Small intestine (tissue), 7 donors: Measurements from ENCODE around the gene CARD8. TPM values are rescaled to one million over a fixed set of nuclear protein-coding genes. Genes with fewer than 3 reads are reported as not detected.
"Not testable (repeated sequence)": the region's sequence is repeated elsewhere in the genome, so short reads cannot be mapped to it uniquely, and the experiment has no call there.

ENCODE experiments used
- DNase-seq, 2 donors: peaks; one replicate each; pipeline versions ENCODE4 v3.0.0 to v3.0.0-alpha.2; 2013
- FAIRE-seq: peaks from 2 replicates; lab custom pipeline; 2012; peaks lifted over from hg19 to GRCh38; lab: Jason Lieb, UNC
- H3K27ac ChIP-seq, 3 donors: one replicate each; pipeline ENCODE4 v1.5.1; 2013; ENCODE audit warnings: low read length in 2 of 3, mild to moderate bottlenecking in 2 of 3, control low read depth in 1 of 3, inconsistent platforms in 1 of 3, low read depth in 1 of 3, moderate library complexity in 1 of 3
- H3K27me3 ChIP-seq, 3 donors: one replicate each; pipeline ENCODE4 v1.6.1; 2013; ENCODE audit warnings: low read length in 3 of 3, inconsistent platforms in 1 of 3; ENCODE audit not compliant: control insufficient read depth in 3 of 3, insufficient read depth in 3 of 3
- H3K36me3 ChIP-seq, 3 donors: one replicate each; pipeline ENCODE4 v1.6.1; 2013; ENCODE audit warnings: low read length in 3 of 3, inconsistent platforms in 1 of 3, low read depth in 1 of 3, mild to moderate bottlenecking in 1 of 3, moderate library complexity in 1 of 3; ENCODE audit not compliant: control insufficient read depth in 3 of 3, insufficient read depth in 2 of 3
- H3K4me1 ChIP-seq, 3 donors: one replicate each; pipeline ENCODE4 v1.6.1; 2013; ENCODE audit warnings: low read length in 2 of 3, inconsistent platforms in 1 of 3, low read depth in 1 of 3, mild to moderate bottlenecking in 1 of 3, moderate library complexity in 1 of 3; ENCODE audit not compliant: control insufficient read depth in 3 of 3, insufficient read depth in 2 of 3
- H3K4me3 ChIP-seq, 3 donors: one replicate each; pipeline ENCODE4 v1.5.1; 2013; ENCODE audit warnings: low read length in 3 of 3, control low read depth in 1 of 3, inconsistent platforms in 1 of 3, low read depth in 1 of 3, mild to moderate bottlenecking in 1 of 3, moderate library complexity in 1 of 3
- H3K9me3 ChIP-seq, 2 donors: one replicate each; pipeline ENCODE4 v1.6.1; 2013; ENCODE audit warnings: low read depth in 1 of 2, low read length in 1 of 2; ENCODE audit not compliant: control insufficient read depth in 2 of 2, insufficient read depth in 1 of 2
- WGBS, 3 donors: extraction: QIAGEN DNeasy Blood & Tissue Kit; methylation state at CpG; one replicate each; pipeline ENCODE4 v1.1.7; 2013; 5-methylcytosine and 5-hydroxymethylcytosine counted together
- polyA plus RNA-seq, 4 donors: library from polyadenylated mRNA; stranded (reverse) in 3 of 4; unstranded in 1 of 4; fragments of 200-250 nt in 3 of 4; fragments of 120-200 nt in 1 of 4; gene quantifications; one replicate each; pipeline versions ENCODE4 v1.2.1 to v1.2.3, GENCODE V29; 2013
- donor health status: healthy with polysubstance abuse.
- donor health status: control.
- donor health status: control.
- donor health status: Bipolar disorder and iron deficiency.
- donor health status: healthy.

The CARD8 gene
- polyA plus RNA-seq, 4 donors: 13.0 to 36.1 (median 16.8) TPM

- no peak overlapping the region for H3K27ac ChIP-seq
- no peak overlapping the region for H3K4me3 ChIP-seq
- no peaks in the 10 kb centered on the region for H3K9me3 ChIP-seq
- no peak for FAIRE-seq
- 77 to 87% (median 80%) methylated on average over 36 to 42 of the region's 42 CpGs for WGBS, 3 donors
- no peak for DNase-seq
- H3K4me1 ChIP-seq: no peaks in the 10 kb centered on the region
- H3K27me3 ChIP-seq: peaks cover 0 to 2% (median 0%) of the 10 kb centered on the region in 3 donors
- H3K36me3 ChIP-seq: no peaks in the 10 kb centered on the region
These were observed 41.4 kb upstream of the CARD8 start for GRCh38 chr19:48296963-48297734.

GRCh38 chr19:48295458-48295857 lies 39.7 kb upstream of the CARD8 start:
- FAIRE-seq: no peak

GRCh38 chr19:48292798-48293197 lies 37.1 kb upstream of the CARD8 start:
- Histone ChIP-seq H3K27me3 (peaks cover 0 to 10% (median 2%) of the 10 kb centered on the region in 3 donors), H3K27ac (no peak overlapping the region), H3K4me1 (peaks cover 0 to 5% (median 0%) of the 10 kb centered on the region in 3 donors), H3K36me3 (no peaks in the 10 kb centered on the region), H3K4me3 (no peak overlapping the region), H3K9me3 (no peaks in the 10 kb centered on the region)
- FAIRE-seq (no peak), DNase-seq (no peak)
- 76 to 87% (median 79%) methylated on average over 4 of the region's 4 CpGs for WGBS, 3 donors

More at GRCh38 chr19:48295458-48295857, 39.7 kb upstream of the CARD8 start:
- Histone ChIP-seq H3K9me3 (no peaks in the 10 kb centered on the region), H3K4me3 (no peak overlapping the region), H3K36me3 (no peaks in the 10 kb centered on the region), H3K27ac (no peak overlapping the region), H3K4me1 (peaks cover 0 to 5% (median 0%) of the 10 kb centered on the region in 3 donors), H3K27me3 (peaks cover 0 to 7% (median 2%) of the 10 kb centered on the region in 3 donors)
- DNase-seq: no peak
- WGBS, 3 donors: 49 to 69% (median 66%) methylated on average over 10 of the region's 10 CpGs

- H3K36me3 ChIP-seq, H3K27me3 ChIP-seq, H3K27ac ChIP-seq, H3K4me3 ChIP-seq, FAIRE-seq, H3K4me1 ChIP-seq, DNase-seq, H3K9me3 ChIP-seq: not testable (repeated sequence)
- WGBS, 3 donors: 25 to 34% (median 30%) methylated on average over 11 of the region's 11 CpGs
These were observed 35.7 kb upstream of the CARD8 start for GRCh38 chr19:48291489-48291815.

- Histone ChIP-seq H3K27me3 (peaks cover 0 to 10% (median 2%) of the 10 kb centered on the region in 3 donors), H3K4me1 (peaks cover 0 to 5% (median 0%) of the 10 kb centered on the region in 3 donors), H3K4me3 (peak overlapping the region in 2 of 3 donors; percentile 4 to 41), H3K36me3 (peaks cover 0 to 4% (median 0%) of the 10 kb centered on the region in 3 donors), H3K27ac (peak overlapping the region in 1 of 3 donors; percentile 36), H3K9me3 (peaks cover 0 to 4% of the 10 kb centered on the region in 2 donors)
- FAIRE-seq (no peak), DNase-seq (peak; percentile 62 to 86)
- 1 to 3% (median 3%) methylated on average over 44 to 45 of the region's 45 CpGs for WGBS, 3 donors
These were observed 35.2 kb upstream of the CARD8 start for GRCh38 chr19:48290771-48291488.

- peaks cover 0 to 10% (median 0%) of the 10 kb centered on the region in 3 donors for H3K27me3 ChIP-seq
- peak overlapping the region in 1 of 3 donors; percentile 41 for H3K4me3 ChIP-seq
- no peak overlapping the region for H3K27ac ChIP-seq
- DNase-seq (peak in 1 of 2 donors; percentile 12), FAIRE-seq (no peak)
- H3K9me3 ChIP-seq: peaks cover 0 to 8% of the 10 kb centered on the region in 2 donors
- H3K4me1 ChIP-seq: peaks cover 0 to 5% (median 0%) of the 10 kb centered on the region in 3 donors
- 18 to 21% (median 19%) methylated on average over 7 to 10 of the region's 10 CpGs for WGBS, 3 donors
- peaks cover 0 to 7% (median 0%) of the 10 kb centered on the region in 3 donors for H3K36me3 ChIP-seq
These were observed 34.7 kb upstream of the CARD8 start for GRCh38 chr19:48290401-48290770.

GRCh38 chr19:48287748-48288147 lies 32.0 kb upstream of the CARD8 start:
- DNase-seq (no peak), FAIRE-seq (no peak)
- Histone ChIP-seq H3K27ac (no peak overlapping the region), H3K27me3 (peaks cover 0 to 10% (median 0%) of the 10 kb centered on the region in 3 donors), H3K4me3 (no peak overlapping the region), H3K9me3 (peaks cover 2 to 17% of the 10 kb centered on the region in 2 donors), H3K4me1 (peaks cover 0 to 5% (median 0%) of the 10 kb centered on the region in 3 donors), H3K36me3 (peaks cover 0 to 24% (median 0%) of the 10 kb centered on the region in 3 donors)
- 83 to 90% (median 83%) methylated on average over 3 of the region's 3 CpGs for WGBS, 3 donors

GRCh38 chr19:48284896-48285295 lies 29.2 kb upstream of the CARD8 start:
- Histone ChIP-seq H3K4me3 (no peak overlapping the region), H3K27me3 (no peaks in the 10 kb centered on the region), H3K4me1 (no peaks in the 10 kb centered on the region), H3K9me3 (peaks cover 2 to 22% of the 10 kb centered on the region in 2 donors), H3K27ac (no peak overlapping the region), H3K36me3 (peaks cover 0 to 39% (median 0%) of the 10 kb centered on the region in 3 donors)
- DNase-seq (no peak), FAIRE-seq (no peak)
- WGBS, 3 donors: 80 to 90% (median 90%) methylated on average over 4 of the region's 4 CpGs
